ENCODE data around the gene ASTN2.

DNA sequence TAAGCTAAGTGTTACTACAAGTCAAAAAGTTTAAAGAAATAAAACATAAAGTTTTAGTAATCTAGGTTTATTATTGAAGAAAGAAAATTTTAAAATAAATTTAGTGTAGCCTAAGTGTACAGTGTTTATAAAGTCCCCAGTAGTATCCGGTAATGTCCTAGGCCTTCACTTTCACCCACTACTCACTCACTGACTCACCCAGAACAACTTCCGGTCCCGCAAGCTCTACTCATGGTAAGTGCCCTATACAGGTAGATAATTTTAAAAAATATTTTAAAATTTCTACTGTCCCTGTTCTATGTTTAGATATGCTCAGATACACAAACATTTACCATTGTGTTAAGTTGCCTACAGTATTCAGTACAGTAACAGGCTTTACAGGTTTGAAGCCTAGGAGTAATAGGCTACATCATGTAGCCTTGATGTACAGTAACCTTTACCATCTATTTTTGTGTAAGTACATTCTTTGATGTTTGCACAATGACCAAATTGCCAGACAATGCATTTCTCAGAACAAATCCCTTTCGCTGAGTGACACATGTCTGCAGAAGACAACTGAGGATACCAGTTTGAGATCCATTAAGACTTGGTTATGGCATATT, 474.1 kb downstream of the ASTN2 start:
- TF ChIP-seq POLR2AphosphoS5 (IDR thresholded peaks at IDR 0.05) (no peak), POLR2A (IDR thresholded peaks at IDR 0.05) (no peak)
- TF ChIP-seq, protein P1, sequence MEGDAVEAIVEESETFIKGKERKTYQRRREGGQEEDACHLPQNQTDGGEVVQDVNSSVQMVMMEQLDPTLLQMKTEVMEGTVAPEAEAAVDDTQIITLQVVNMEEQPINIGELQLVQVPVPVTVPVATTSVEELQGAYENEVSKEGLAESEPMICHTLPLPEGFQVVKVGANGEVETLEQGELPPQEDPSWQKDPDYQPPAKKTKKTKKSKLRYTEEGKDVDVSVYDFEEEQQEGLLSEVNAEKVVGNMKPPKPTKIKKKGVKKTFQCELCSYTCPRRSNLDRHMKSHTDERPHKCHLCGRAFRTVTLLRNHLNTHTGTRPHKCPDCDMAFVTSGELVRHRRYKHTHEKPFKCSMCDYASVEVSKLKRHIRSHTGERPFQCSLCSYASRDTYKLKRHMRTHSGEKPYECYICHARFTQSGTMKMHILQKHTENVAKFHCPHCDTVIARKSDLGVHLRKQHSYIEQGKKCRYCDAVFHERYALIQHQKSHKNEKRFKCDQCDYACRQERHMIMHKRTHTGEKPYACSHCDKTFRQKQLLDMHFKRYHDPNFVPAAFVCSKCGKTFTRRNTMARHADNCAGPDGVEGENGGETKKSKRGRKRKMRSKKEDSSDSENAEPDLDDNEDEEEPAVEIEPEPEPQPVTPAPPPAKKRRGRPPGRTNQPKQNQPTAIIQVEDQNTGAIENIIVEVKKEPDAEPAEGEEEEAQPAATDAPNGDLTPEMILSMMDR (IDR thresholded peaks at IDR 0.05) = no peak

Data from prostate gland (tissue), 2 donors.